ENCODE data around the gene RSPH4A.
"Not testable (repeated sequence)": the region's sequence is repeated elsewhere in the genome, so short reads cannot be mapped to it uniquely, and the experiment has no call there.

RSPH4A gene

GRCh38 chr6:116631379-116631990, 15.2 kb downstream of the RSPH4A start:
- DNase-seq = peak; percentile 95

DNA sequence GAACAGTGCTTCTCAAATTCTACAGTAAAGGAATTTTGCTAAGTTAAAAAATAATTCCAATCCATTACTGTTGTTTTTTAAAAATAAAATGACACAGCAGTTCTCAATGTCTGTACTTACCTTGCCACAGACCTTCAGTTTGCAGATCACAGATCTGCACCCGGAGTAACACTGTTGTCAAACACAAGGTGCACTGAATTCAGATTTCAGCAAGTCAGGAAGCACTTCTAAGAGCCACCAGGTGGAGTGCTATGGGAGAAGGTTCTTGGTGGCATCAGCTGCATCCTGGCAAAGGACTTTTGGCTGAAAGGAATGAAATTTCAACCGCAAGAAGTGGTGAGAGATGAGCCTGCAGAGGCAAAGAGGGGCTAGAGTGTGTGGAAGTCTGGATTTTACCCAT, 17.4 kb downstream of the RSPH4A start:
- peak; percentile 61 for DNase-seq

- no peak for DNase-seq
Observed at GRCh38 chr6:116648156-116648555, 31.9 kb downstream of the RSPH4A start.

- no peak for DNase-seq
Observed at GRCh38 chr6:116649129-116649528, 32.9 kb downstream of the RSPH4A start.

- DNase-seq = no peak
Observed at GRCh38 chr6:116651916-116652315, 35.6 kb downstream of the RSPH4A start.

DNA sequence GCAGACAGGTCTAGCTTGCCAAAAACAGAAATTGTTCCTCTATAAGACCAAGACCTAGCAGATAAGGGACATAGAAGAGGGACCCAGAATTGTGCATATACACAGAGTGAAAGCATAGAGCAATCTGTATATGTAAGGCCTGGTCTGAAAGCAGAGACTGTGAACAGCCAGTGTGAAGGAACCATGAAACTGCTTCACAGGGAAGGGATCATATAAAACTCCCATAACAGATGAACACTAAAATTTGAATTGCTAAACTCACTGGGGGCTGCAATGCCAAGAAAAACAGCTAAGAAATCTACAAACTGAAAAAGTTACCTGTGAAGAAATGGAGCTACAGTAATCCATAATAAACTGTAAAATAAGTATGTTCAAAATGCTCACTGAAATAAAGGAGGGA, 45.3 kb downstream of the RSPH4A start:
- DNase-seq = no peak

DNA sequence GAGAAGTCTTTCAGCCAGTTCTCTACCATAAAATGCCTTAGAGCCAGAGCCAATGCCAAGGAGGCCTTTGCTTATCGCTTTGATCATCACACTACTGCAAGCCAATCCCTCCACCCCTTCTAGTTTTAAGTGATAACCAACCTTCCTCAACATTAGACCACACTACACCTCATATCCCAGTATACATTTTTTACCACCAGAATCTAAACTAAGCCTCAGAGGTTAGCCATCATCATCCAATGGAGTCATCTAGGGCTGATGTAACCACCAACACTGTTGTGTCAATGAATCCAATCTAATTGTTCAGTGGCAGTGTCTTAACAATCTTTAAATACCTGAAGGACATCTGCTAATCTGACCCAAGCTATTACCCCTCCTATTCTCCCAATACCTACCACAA, 45.9 kb downstream of the RSPH4A start:
- no peak for DNase-seq

- DNase-seq = no peak
Observed at GRCh38 chr6:116663308-116663707, 47.0 kb downstream of the RSPH4A start.

GRCh38 chr6:116664169-116664568, 47.9 kb downstream of the RSPH4A start:
- DNase-seq = not testable (repeated sequence)

- DNase-seq = no peak
Observed at GRCh38 chr6:116665464-116665863, 49.2 kb downstream of the RSPH4A start.

GRCh38 chr6:116666869-116667268, 50.6 kb downstream of the RSPH4A start:
- DNase-seq = no peak

DNA sequence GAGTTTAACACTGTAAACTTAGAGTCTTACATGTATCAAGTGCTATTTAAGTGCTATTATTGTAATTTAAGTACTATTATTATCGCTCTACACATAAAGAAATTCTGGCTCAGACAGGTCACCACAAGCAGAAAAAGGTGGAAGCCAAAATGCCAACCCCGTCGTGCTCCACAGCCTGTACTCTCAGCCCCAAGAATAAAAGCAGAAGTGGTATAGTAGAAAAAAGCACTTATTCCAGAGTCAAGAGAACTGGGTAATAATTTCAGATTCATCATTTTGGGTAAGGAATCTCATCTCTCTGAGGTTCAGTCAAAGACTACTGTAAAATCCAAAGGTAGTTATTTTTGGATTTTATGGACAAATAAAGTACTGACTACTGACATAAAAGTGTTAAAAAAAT, 51.3 kb downstream of the RSPH4A start:
- peak; percentile 3 for DNase-seq

DNA sequence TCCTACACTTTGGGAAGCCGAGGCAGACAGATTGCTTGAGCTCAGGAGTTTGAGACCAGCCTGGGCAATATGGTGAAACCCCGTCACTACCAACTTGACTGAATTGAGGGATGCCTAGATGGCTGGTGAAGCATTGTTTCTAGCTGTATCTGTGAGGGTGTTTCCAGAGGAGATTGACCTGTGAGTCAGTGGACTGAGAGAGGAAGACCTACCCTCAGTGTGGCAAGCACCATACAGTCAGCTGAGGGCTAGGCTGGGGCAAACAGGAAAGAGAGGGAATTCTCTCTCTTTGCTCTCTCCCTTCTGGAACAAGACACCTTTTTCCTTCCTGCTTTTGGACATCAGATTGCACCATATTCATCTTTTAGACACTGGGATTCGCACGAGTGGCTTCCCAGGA, 56.0 kb downstream of the RSPH4A start:
- DNase-seq = no peak

GRCh38 chr6:116676021-116676420, 59.7 kb downstream of the RSPH4A start:
- no peak for DNase-seq

GRCh38 chr6:116680880-116681672, 64.8 kb downstream of the RSPH4A start, which contains the start of gene KPNA5:
TSS of gene KPNA5 (plus strand) at chr6:116681211. CDS start at chr6:116681335, 124 bp downstream.
- peak; percentile 96 for DNase-seq

- peak; percentile 43 for DNase-seq
Observed at GRCh38 chr6:116682334-116682712, 66.0 kb downstream of the RSPH4A start.
